GM12874 (cell line): Measurements from ENCODE around the gene ERMAP.

Experiments used
- CTCF ChIP-seq: IDR thresholded peaks from 2 replicates; pipeline ENCODE4 v1.5.1; 2011; ENCODE audit warnings: low read depth, mild to moderate bottlenecking, control low read depth, low read length, moderate library complexity; ENCODE audit not compliant: insufficient read depth

Gene ERMAP

GRCh38 chr1:42846257-42847110 is 29.6 kb downstream of the ERMAP start, which contains the start of gene ZNF691:
TSS of gene ZNF691 (plus strand) at chr1:42846613. CDS start at chr1:42849659, 3,046 bp downstream.
- peak; percentile 36; the same call in 1 of the 2 replicates for TF ChIP-seq CTCF

- TF ChIP-seq CTCF: no peak
These were observed 30.2 kb downstream of the ERMAP start for GRCh38 chr1:42847111-42847595.

- no peak for TF ChIP-seq CTCF
These were observed 31.0 kb downstream of the ERMAP start for GRCh38 chr1:42847721-42848460.

- TF ChIP-seq CTCF: no peak
These were observed 32.1 kb downstream of the ERMAP start for GRCh38 chr1:42848823-42849537.

- TF ChIP-seq CTCF: no peak
These were observed 33.0 kb downstream of the ERMAP start for GRCh38 chr1:42849944-42850343.

- TF ChIP-seq CTCF: no peak
These were observed 34.5 kb downstream of the ERMAP start for GRCh38 chr1:42851420-42851819.
